ENCODE results near the gene SCYGR1. TPM values are rescaled to one million over a fixed set of nuclear protein-coding genes. Genes with fewer than 3 reads are reported as not detected.

Gene SCYGR1
- total RNA-seq, 1 experiment from 2014 or later = not detected

DNA sequence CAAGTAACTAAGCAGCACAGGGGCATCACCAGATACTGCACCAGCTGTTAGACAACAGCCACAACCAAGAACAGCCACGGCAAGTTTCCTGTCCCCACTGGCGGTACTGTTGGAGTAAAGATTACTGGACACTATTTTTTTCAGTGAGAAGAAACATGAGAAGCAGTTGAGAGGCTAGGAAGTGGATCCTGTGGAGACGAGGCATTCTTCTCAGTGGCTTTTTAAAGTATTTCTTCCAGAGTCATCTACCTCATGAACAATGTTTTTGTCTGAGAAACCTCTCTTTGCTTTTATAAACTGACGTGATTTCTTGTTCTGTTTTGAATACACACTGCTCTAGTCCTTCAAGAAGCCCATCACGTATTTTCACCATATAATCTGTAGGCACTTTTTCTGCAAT is 27.4 kb downstream of the SCYGR1 start:
- H3K4me1 ChIP-seq (ENCODE audit: control insufficient read depth, insufficient read depth, low read length) = no peaks in the 10 kb centered on the region
- no peak overlapping the region for H3K27ac ChIP-seq (ENCODE audit: low read length)
- no peak for DNase-seq (ENCODE audit: low read depth, low spot score)
- no TSS peak for BruUV-seq (replicated peaks)
- peaks cover 12% of the 10 kb centered on the region for H3K36me3 ChIP-seq (ENCODE audit: control insufficient read depth, insufficient read depth, low read length)
- ChIA-PET POLR2A (no interaction called here), CTCF (no interaction called here)
- ATAC-seq = no peak
- intact Hi-C loops (cut with micrococcal nuclease; ENCODE audit: unreplicated experiment) (no loop called here), in situ Hi-C loops (cut with HindIII; ENCODE audit: low pct_unique_long_range_greater_than_20kb, low sequenced_read_pairs) (no loop called here)
- no peaks in the 10 kb centered on the region for H3K27me3 ChIP-seq (ENCODE audit: control insufficient read depth, insufficient read depth, low read length)
- no peak overlapping the region for H3K4me3 ChIP-seq (ENCODE audit: low read depth in 2 of 2, low read length in 2 of 2)
- TF ChIP-seq TCF7L2 (IDR thresholded peaks at IDR 0.05; ENCODE audit: low read depth, low read length) (no peak), SIN3A (IDR thresholded peaks at IDR 0.05; ENCODE audit: borderline replicate concordance, insufficient read depth, low read depth, low read length) (no peak), POLR2AphosphoS5 (IDR thresholded peaks at IDR 0.05; ENCODE audit: low read depth, low read length) (no peak)
- TF ChIP-seq, protein P1, sequence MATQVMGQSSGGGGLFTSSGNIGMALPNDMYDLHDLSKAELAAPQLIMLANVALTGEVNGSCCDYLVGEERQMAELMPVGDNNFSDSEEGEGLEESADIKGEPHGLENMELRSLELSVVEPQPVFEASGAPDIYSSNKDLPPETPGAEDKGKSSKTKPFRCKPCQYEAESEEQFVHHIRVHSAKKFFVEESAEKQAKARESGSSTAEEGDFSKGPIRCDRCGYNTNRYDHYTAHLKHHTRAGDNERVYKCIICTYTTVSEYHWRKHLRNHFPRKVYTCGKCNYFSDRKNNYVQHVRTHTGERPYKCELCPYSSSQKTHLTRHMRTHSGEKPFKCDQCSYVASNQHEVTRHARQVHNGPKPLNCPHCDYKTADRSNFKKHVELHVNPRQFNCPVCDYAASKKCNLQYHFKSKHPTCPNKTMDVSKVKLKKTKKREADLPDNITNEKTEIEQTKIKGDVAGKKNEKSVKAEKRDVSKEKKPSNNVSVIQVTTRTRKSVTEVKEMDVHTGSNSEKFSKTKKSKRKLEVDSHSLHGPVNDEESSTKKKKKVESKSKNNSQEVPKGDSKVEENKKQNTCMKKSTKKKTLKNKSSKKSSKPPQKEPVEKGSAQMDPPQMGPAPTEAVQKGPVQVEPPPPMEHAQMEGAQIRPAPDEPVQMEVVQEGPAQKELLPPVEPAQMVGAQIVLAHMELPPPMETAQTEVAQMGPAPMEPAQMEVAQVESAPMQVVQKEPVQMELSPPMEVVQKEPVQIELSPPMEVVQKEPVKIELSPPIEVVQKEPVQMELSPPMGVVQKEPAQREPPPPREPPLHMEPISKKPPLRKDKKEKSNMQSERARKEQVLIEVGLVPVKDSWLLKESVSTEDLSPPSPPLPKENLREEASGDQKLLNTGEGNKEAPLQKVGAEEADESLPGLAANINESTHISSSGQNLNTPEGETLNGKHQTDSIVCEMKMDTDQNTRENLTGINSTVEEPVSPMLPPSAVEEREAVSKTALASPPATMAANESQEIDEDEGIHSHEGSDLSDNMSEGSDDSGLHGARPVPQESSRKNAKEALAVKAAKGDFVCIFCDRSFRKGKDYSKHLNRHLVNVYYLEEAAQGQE (IDR thresholded peaks at IDR 0.05; ENCODE audit: insufficient read depth in 1 of 2, low read depth in 2 of 2, low read length in 1 of 2) = no peak
- TF ChIP-seq, protein P2, sequence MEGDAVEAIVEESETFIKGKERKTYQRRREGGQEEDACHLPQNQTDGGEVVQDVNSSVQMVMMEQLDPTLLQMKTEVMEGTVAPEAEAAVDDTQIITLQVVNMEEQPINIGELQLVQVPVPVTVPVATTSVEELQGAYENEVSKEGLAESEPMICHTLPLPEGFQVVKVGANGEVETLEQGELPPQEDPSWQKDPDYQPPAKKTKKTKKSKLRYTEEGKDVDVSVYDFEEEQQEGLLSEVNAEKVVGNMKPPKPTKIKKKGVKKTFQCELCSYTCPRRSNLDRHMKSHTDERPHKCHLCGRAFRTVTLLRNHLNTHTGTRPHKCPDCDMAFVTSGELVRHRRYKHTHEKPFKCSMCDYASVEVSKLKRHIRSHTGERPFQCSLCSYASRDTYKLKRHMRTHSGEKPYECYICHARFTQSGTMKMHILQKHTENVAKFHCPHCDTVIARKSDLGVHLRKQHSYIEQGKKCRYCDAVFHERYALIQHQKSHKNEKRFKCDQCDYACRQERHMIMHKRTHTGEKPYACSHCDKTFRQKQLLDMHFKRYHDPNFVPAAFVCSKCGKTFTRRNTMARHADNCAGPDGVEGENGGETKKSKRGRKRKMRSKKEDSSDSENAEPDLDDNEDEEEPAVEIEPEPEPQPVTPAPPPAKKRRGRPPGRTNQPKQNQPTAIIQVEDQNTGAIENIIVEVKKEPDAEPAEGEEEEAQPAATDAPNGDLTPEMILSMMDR (IDR thresholded peaks at IDR 0.05) = no peak
- H3K9me3 ChIP-seq (ENCODE audit: control insufficient read depth, insufficient read depth, low read depth, low read length) = no peaks in the 10 kb centered on the region

DNA sequence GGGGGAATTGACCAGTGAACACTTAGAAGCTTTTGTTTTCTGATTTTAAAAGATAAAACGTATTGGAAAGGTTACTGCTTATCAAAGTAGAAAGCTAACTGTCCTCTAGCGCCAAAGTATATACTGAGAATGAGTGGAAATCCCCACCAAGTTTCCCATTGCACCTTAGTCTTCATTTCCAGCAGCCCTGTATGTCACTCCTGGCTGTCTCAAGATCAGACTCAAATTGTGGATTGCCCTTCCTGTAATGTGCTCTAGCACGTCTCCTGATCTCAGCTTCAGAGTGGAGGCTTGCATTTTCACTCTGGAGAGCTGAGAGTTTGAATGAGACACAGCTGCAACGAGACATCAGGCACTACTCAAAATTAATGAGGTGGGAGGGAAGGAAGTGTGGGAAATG is 36.1 kb downstream of the SCYGR1 start:
- BruUV-seq (replicated peaks) = no TSS peak
- Histone ChIP-seq H3K4me1 (ENCODE audit: control insufficient read depth, insufficient read depth, low read length) (no peaks in the 10 kb centered on the region), H3K9me3 (ENCODE audit: control insufficient read depth, insufficient read depth, low read depth, low read length) (no peaks in the 10 kb centered on the region), H3K4me3 (ENCODE audit: low read depth in 2 of 2, low read length in 2 of 2) (no peak overlapping the region), H3K27me3 (ENCODE audit: control insufficient read depth, insufficient read depth, low read length) (no peaks in the 10 kb centered on the region), H3K27ac (ENCODE audit: low read length) (no peak overlapping the region), H3K36me3 (ENCODE audit: control insufficient read depth, insufficient read depth, low read length) (peaks cover 2% of the 10 kb centered on the region)
- CTCF ChIA-PET = no interaction called here
- ATAC-seq = no peak
- no peak for DNase-seq (ENCODE audit: low read depth, low spot score)
- POLR2A ChIA-PET = no interaction called here
- TF ChIP-seq, protein P2 (IDR thresholded peaks at IDR 0.05) = no peak
- TF ChIP-seq, protein P1 (IDR thresholded peaks at IDR 0.05; ENCODE audit: insufficient read depth in 1 of 2, low read depth in 2 of 2, low read length in 1 of 2) = no peak
- TF ChIP-seq POLR2AphosphoS5 (IDR thresholded peaks at IDR 0.05; ENCODE audit: low read depth, low read length) = no peak
- no peak for TF ChIP-seq SIN3A (IDR thresholded peaks at IDR 0.05; ENCODE audit: borderline replicate concordance, insufficient read depth, low read depth, low read length)
- TF ChIP-seq TCF7L2 (IDR thresholded peaks at IDR 0.05; ENCODE audit: low read depth, low read length) = no peak
- intact Hi-C loops (cut with micrococcal nuclease; ENCODE audit: unreplicated experiment) (no loop called here), in situ Hi-C loops (cut with HindIII; ENCODE audit: low pct_unique_long_range_greater_than_20kb, low sequenced_read_pairs) (no loop called here)
